ENCODE results near the gene TTC9B. TPM values are rescaled to one million over a fixed set of nuclear protein-coding genes. Genes with fewer than 3 reads are reported as not detected.
A peak's percentile ranks its signal among the peaks of the same experiment; 100 is the strongest.

TTC9B gene
- total and polyA plus RNA-seq, 2 experiments from 2014 or later: not detected

DNA sequence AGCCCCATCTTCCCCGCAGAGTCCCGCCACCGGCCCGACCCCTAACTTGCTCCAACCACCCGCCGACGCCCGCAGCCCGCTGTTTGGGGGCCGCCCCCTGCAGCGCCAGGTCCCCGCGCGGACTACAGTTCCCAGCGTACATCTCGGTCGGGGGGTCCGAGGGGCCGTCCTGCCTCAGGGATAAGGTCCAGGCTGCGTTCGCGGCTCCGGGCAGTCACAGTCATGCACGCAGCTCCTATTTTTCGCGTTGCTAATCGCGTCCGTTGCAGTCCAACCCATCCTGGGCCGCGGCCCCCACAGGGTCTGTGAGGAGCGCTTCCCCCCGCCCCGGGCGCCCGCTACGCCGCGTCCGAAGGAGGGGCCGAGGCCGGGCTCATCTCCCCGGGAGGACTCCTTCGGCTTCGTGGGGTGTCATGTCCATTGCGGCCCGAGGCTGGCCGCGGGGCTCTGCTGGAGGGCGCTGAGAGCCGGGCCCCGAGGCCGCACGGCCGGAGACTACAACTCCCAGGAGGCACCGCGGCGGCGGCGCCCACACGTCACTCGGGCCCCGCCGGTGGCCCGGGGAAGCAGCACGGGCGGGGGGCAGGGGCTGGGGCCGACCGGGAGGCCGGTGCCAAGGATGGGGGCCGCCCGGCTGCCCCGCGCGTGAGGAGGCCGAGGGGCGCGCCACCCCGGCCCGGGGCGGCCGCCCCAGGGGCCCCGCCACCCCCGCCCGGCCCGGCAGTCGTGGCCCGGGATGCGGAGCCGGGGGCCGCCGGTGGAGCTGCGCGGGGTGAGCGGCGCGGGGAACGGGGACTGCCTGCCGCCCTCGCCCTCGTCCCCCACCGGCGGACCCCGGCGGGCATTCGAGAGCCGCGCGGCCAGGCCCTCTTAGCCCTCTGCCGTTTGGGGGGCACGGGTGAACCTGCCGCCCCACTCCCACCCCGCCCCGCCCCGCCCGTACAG, 27.0 kb downstream of the TTC9B start, which contains the start of gene MAP3K10:
Gene MAP3K10 (plus strand): TSS at position 536 of the 945 bp plus-strand sequence. CDS start 606 bp downstream, outside the sequence.
- H3K9me3 ChIP-seq (ENCODE audit: low read depth): no peaks in the 10 kb centered on the region
- no peaks in the 10 kb centered on the region for H4K20me1 ChIP-seq (ENCODE audit: insufficient read depth)
- no peak for TF ChIP-seq EZH2 (IDR thresholded peaks at IDR 0.05; ENCODE audit: insufficient read depth, poor library complexity, severe bottlenecking)
- TF ChIP-seq EZH2phosphoT487 (IDR thresholded peaks at IDR 0.05; ENCODE audit: insufficient read depth, low read depth): no peak
- no peaks in the 10 kb centered on the region for H3K9me2 ChIP-seq (ENCODE audit: insufficient read depth)
- H3F3A ChIP-seq (ENCODE audit: insufficient read depth): 0 out of 2 replicates have a peak, but pooled peaks cover 3% of the 10 kb centered on the region
- WGBS, 2 experiments (ENCODE audit: low coverage in 1 of 2, low lambda C conversion rate in 2 of 2, missing lambda C conversion rate in 2 of 2): 1% methylated on average over 57 to 75 of the region's 116 CpGs
- H3K79me2 ChIP-seq (ENCODE audit: insufficient read depth): no peaks in the 10 kb centered on the region
- H3K4me3 ChIP-seq: peak within 1 kb of the TSS; percentile 81
- H3K4me1 ChIP-seq (ENCODE audit: insufficient read depth): peaks cover 7% of the 10 kb centered on the region; the same call in 1 of the 2 replicates
- peak within 1 kb of the TSS; percentile 88 for H3K4me2 ChIP-seq (ENCODE audit: unreplicated experiment)
- peak within 1 kb of the TSS; percentile 85 for H3K9ac ChIP-seq
- peak; percentile 89 for DNase-seq
- in situ Hi-C loops (cut with MboI): no loop called here
- H3K27me3 ChIP-seq (replicated peaks; ENCODE audit: insufficient read depth): no peaks in the 10 kb centered on the region
- H3K36me3 ChIP-seq (ENCODE audit: low read depth): no peaks in the 10 kb centered on the region
- peak within 1 kb of the TSS; percentile 88 for H3K27ac ChIP-seq
- peak within 1 kb of the TSS; percentile 96 for H2AFZ ChIP-seq

DNA sequence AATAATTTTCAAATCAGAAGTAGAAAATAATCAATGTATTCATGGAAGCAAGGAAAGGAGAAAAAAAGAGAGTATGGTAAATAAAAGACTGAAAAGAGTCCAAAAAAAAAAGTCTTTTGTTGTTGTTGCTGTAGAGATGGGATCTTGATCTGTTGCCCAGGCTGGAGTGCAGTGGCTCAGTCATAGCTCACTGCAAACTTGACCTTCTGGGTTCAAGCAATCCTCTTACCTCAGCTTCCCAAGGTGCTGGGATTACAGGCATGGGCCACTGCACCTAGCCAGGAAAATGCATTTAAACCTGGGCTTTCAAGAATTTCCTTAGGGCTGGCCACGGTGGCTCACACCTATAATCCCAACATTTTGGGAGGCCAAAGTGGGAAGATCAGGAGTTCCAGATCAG, 33.9 kb downstream of the TTC9B start:
- Histone ChIP-seq H2AFZ (no peak overlapping the region), H3K4me1 (ENCODE audit: insufficient read depth) (no peaks in the 10 kb centered on the region), H3K9ac (no peak overlapping the region), H3K27me3 (replicated peaks; ENCODE audit: insufficient read depth) (no peaks in the 10 kb centered on the region), H3K4me2 (ENCODE audit: unreplicated experiment) (no peak overlapping the region), H4K20me1 (ENCODE audit: insufficient read depth) (no peaks in the 10 kb centered on the region), H3F3A (ENCODE audit: insufficient read depth) (no peaks in the 10 kb centered on the region), H3K9me2 (ENCODE audit: insufficient read depth) (no peaks in the 10 kb centered on the region), H3K4me3 (no peak overlapping the region), H3K27ac (no peak overlapping the region), H3K9me3 (ENCODE audit: low read depth) (no peaks in the 10 kb centered on the region), H3K36me3 (ENCODE audit: low read depth) (no peaks in the 10 kb centered on the region), H3K79me2 (ENCODE audit: insufficient read depth) (no peaks in the 10 kb centered on the region)
- in situ Hi-C loops (cut with MboI): no loop called here
- DNase-seq: no peak
- 53 to 59% methylated on average over 1 of the region's 1 CpG for WGBS, 2 experiments (ENCODE audit: low coverage in 1 of 2, low lambda C conversion rate in 2 of 2, missing lambda C conversion rate in 2 of 2)
- TF ChIP-seq EZH2 (IDR thresholded peaks at IDR 0.05; ENCODE audit: insufficient read depth, poor library complexity, severe bottlenecking) (no peak), EZH2phosphoT487 (IDR thresholded peaks at IDR 0.05; ENCODE audit: insufficient read depth, low read depth) (no peak)

DNA sequence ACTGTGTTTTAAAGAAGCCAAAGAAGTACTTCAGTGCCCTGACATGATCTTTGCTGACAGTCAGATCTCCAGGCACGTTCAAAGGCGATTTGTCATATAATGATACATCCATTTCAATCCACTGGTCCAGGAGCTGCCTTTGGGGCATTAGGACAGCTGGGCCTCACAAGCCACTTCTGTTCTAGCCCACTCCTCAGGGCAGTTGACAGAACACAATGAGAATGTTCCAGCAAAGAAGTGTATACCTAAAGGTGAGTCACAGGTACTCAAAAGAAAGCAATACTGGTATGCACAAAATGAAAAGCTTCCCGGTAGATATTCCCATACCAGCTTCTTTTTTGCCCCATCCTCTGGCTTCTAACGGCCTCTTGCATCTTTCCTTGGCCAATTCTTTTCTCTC, 39.4 kb downstream of the TTC9B start:
- no peak overlapping the region for H3K9ac ChIP-seq
- H3F3A ChIP-seq (ENCODE audit: insufficient read depth): peaks cover 6% of the 10 kb centered on the region; the same call in 1 of the 2 replicates
- no peak overlapping the region for H3K4me3 ChIP-seq
- TF ChIP-seq EZH2phosphoT487 (IDR thresholded peaks at IDR 0.05; ENCODE audit: insufficient read depth, low read depth) (no peak), EZH2 (IDR thresholded peaks at IDR 0.05; ENCODE audit: insufficient read depth, poor library complexity, severe bottlenecking) (no peak)
- peak; percentile 42 for DNase-seq
- no peak overlapping the region for H3K4me2 ChIP-seq (ENCODE audit: unreplicated experiment)
- WGBS, 2 experiments (ENCODE audit: low coverage in 1 of 2, low lambda C conversion rate in 2 of 2, missing lambda C conversion rate in 2 of 2): 63 to 74% methylated on average over 4 of the region's 4 CpGs
- in situ Hi-C loops (cut with MboI): no loop called here
- H3K9me3 ChIP-seq (ENCODE audit: low read depth): no peaks in the 10 kb centered on the region
- H3K36me3 ChIP-seq (ENCODE audit: low read depth): no peaks in the 10 kb centered on the region
- no peak overlapping the region for H2AFZ ChIP-seq
- H3K79me2 ChIP-seq (ENCODE audit: insufficient read depth): no peaks in the 10 kb centered on the region
- H3K9me2 ChIP-seq (ENCODE audit: insufficient read depth): no peaks in the 10 kb centered on the region
- no peaks in the 10 kb centered on the region for H3K27me3 ChIP-seq (replicated peaks; ENCODE audit: insufficient read depth)
- H4K20me1 ChIP-seq (ENCODE audit: insufficient read depth): no peaks in the 10 kb centered on the region
- H3K27ac ChIP-seq: no peak overlapping the region
- H3K4me1 ChIP-seq (ENCODE audit: insufficient read depth): peaks cover 6% of the 10 kb centered on the region; the same call in 1 of the 2 replicates

DNA sequence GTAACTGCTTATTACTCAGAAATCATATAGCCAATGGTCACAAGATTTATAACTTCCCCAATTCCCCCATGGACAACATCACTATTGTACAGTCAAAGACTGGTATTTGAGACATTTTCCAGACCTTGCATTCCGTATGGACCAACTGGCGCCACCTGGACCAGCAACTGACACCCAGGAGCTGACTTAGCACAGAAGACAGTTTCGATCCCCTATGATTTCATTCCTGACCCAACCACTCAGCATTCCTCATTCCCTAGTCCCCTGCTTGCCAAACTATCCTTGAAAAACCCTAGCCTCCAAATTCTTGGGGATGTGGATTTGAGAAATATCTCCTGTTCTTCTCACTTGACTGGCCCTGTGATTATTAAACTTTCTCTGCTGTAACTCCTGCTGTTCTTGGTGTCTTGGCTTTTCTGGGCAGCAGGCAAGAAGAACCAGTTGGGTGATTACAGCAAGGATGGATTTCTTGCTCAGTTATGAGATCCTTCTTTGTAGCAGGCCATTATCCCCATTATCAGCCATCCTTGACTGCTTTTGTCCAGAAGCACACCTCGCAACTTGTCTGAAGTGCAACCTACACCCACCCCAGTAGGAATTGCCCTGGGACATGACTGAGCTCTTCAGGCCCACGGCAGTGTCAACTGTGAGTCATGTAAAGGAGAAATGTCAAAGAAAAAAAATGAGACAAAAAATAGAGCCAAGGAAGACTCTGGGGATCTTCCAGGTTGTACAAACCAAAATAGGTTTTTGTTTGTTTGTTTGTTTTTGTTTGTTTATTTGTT, 40.7 kb downstream of the TTC9B start:
- Histone ChIP-seq H3K9me2 (ENCODE audit: insufficient read depth) (no peaks in the 10 kb centered on the region), H3K9me3 (ENCODE audit: low read depth) (no peaks in the 10 kb centered on the region), H3K27me3 (replicated peaks; ENCODE audit: insufficient read depth) (no peaks in the 10 kb centered on the region), H3K9ac (no peak overlapping the region), H3K4me2 (ENCODE audit: unreplicated experiment) (no peak overlapping the region), H3K27ac (no peak overlapping the region), H3F3A (ENCODE audit: insufficient read depth) (peaks cover 6% of the 10 kb centered on the region; the same call in 1 of the 2 replicates), H3K36me3 (ENCODE audit: low read depth) (no peaks in the 10 kb centered on the region), H4K20me1 (ENCODE audit: insufficient read depth) (no peaks in the 10 kb centered on the region), H3K79me2 (ENCODE audit: insufficient read depth) (no peaks in the 10 kb centered on the region), H3K4me3 (no peak overlapping the region), H3K4me1 (ENCODE audit: insufficient read depth) (peaks cover 6% of the 10 kb centered on the region; the same call in 1 of the 2 replicates), H2AFZ (no peak overlapping the region)
- TF ChIP-seq EZH2 (IDR thresholded peaks at IDR 0.05; ENCODE audit: insufficient read depth, poor library complexity, severe bottlenecking): no peak
- no peak for TF ChIP-seq EZH2phosphoT487 (IDR thresholded peaks at IDR 0.05; ENCODE audit: insufficient read depth, low read depth)
- in situ Hi-C loops (cut with MboI): no loop called here
- 53 to 61% methylated on average over 5 of the region's 5 CpGs for WGBS, 2 experiments (ENCODE audit: low coverage in 1 of 2, low lambda C conversion rate in 2 of 2, missing lambda C conversion rate in 2 of 2)
- peak; percentile 53 for DNase-seq
